GM21447 (cell line): ENCODE results near the gene FGD6.
"Not testable (repeated sequence)": the region's sequence is repeated elsewhere in the genome, so short reads cannot be mapped to it uniquely, and the experiment has no call there.

Experiments
- ATAC-seq: cut with Tn5 transposase; IDR thresholded peaks from one replicate; pipeline ENCODE4 v1.9.1; 2021; ENCODE audit not compliant: unreplicated experiment

FGD6 gene

GRCh38 chr12:95205685-95206084, 11.6 kb downstream of the FGD6 start:
- ATAC-seq: no peak

- ATAC-seq: no peak
These were observed 12.1 kb downstream of the FGD6 start for GRCh38 chr12:95205016-95205624.

- peak; percentile 31 for ATAC-seq
These were observed 13.0 kb downstream of the FGD6 start for GRCh38 chr12:95204141-95204866.

- no peak for ATAC-seq
These were observed 13.7 kb downstream of the FGD6 start for GRCh38 chr12:95203487-95204030.

- no peak for ATAC-seq
These were observed 14.4 kb downstream of the FGD6 start for GRCh38 chr12:95202691-95203486.

GRCh38 chr12:95201056-95201670, 16.1 kb downstream of the FGD6 start:
- no peak for ATAC-seq

- ATAC-seq: no peak
These were observed 17.0 kb downstream of the FGD6 start for GRCh38 chr12:95200128-95200894.

GRCh38 chr12:95198914-95199313, 18.4 kb downstream of the FGD6 start:
- ATAC-seq: peak; percentile 63

- no peak for ATAC-seq
These were observed 19.6 kb downstream of the FGD6 start for GRCh38 chr12:95197636-95198035.

GRCh38 chr12:95196875-95197569, 20.2 kb downstream of the FGD6 start:
- ATAC-seq: not testable (repeated sequence)

- no peak for ATAC-seq
These were observed 22.1 kb downstream of the FGD6 start for GRCh38 chr12:95195122-95195521.

- ATAC-seq: no peak
These were observed 24.1 kb downstream of the FGD6 start for GRCh38 chr12:95193139-95193538.

- no peak for ATAC-seq
These were observed 25.0 kb downstream of the FGD6 start for GRCh38 chr12:95192271-95192670.

- ATAC-seq: no peak
These were observed 26.1 kb downstream of the FGD6 start for GRCh38 chr12:95191060-95191696.

GRCh38 chr12:95187865-95188415, 29.3 kb downstream of the FGD6 start:
- ATAC-seq: no peak

- ATAC-seq: no peak
These were observed 31.4 kb downstream of the FGD6 start for GRCh38 chr12:95185854-95186253.

GRCh38 chr12:95185072-95185471, 32.2 kb downstream of the FGD6 start:
- no peak for ATAC-seq

- ATAC-seq: no peak
These were observed 33.1 kb downstream of the FGD6 start for GRCh38 chr12:95184121-95184520.

GRCh38 chr12:95182868-95183415, 34.3 kb downstream of the FGD6 start:
- ATAC-seq: no peak
